Caco-2 (cell line): ENCODE data around the gene KRT15. TPM values are rescaled to one million over a fixed set of nuclear protein-coding genes. Genes with fewer than 3 reads are reported as not detected.

Source experiments
- BruUV-seq: library from RNA; stranded (reverse); fragments of 400-500 nt; replicated peaks from 2 replicates; lab custom pipeline; 2021; lab: Mats Ljungman, UMichigan
- CTCF ChIA-PET: fragments of 300-600 bp; sonication (Branson Sonifier 250); formaldehyde crosslinking; loops from one replicate; lab custom pipeline; 2022; ENCODE audit warnings: antibody characterized with exemption; lab: Charles Lee
- POLR2A ChIA-PET: fragments of 300-600 bp; sonication (Branson Sonifier 250); formaldehyde crosslinking; loops from one replicate; lab custom pipeline; 2022; ENCODE audit warnings: antibody characterized with exemption; lab: Charles Lee
- DNase-seq, 2 experiments: peaks; one replicate each; pipeline versions ENCODE4 v3.0.0 to v3.0.0-alpha.2; 2020 to 2022
- H3K27me3 ChIP-seq: replicated peaks from 2 replicates; pipeline ENCODE4 v1.6.0; 2011; ENCODE audit warnings: low read length; ENCODE audit not compliant: control insufficient read depth, insufficient read depth
- H3K36me3 ChIP-seq: 2 replicates; pipeline ENCODE4 v1.5.1; 2011; ENCODE audit warnings: low read length; ENCODE audit not compliant: control insufficient read depth, insufficient read depth
- H3K4me1 ChIP-seq: fragments of 250-450 bp; sonication (Bioruptor Pico); 2 replicates; pipeline ENCODE4 v1.5.1; 2020; ENCODE audit warnings: mild to moderate bottlenecking
- H3K4me3 ChIP-seq: 2 replicates; pipeline ENCODE4 v1.5.1; 2011; ENCODE audit warnings: low read depth, mild to moderate bottlenecking, control low read depth, low read length
- H3K9me3 ChIP-seq: fragments of 250-450 bp; sonication (Bioruptor Pico); 2 replicates; pipeline ENCODE4 v1.5.1; 2020; ENCODE audit warnings: mild to moderate bottlenecking, moderate library complexity
- H3K27ac Mint-ChIP-seq: one replicate; pipeline ENCODE4 v1.8.0; 2022; ENCODE audit warnings: mixed read lengths; ENCODE audit not compliant: unreplicated experiment
- H3K27me3 Mint-ChIP-seq: one replicate; pipeline ENCODE4 v1.8.0; 2022; ENCODE audit warnings: mixed read lengths; ENCODE audit not compliant: insufficient read depth, unreplicated experiment
- H3K36me3 Mint-ChIP-seq: one replicate; pipeline ENCODE4 v1.8.0; 2022; ENCODE audit warnings: mild to moderate bottlenecking, mixed read lengths; ENCODE audit not compliant: insufficient read depth, unreplicated experiment
- H3K4me1 Mint-ChIP-seq: one replicate; pipeline ENCODE4 v1.8.0; 2022; ENCODE audit warnings: low read depth, mixed read lengths; ENCODE audit not compliant: unreplicated experiment
- H3K4me3 Mint-ChIP-seq: one replicate; pipeline ENCODE4 v1.8.0; 2022; ENCODE audit warnings: mild to moderate bottlenecking, moderate library complexity, mixed read lengths; ENCODE audit not compliant: unreplicated experiment
- H3K9me3 Mint-ChIP-seq: one replicate; pipeline ENCODE4 v1.8.0; 2022; ENCODE audit warnings: mixed read lengths; ENCODE audit not compliant: unreplicated experiment
- intact Hi-C: fragments of 100-400 bp; cut with micrococcal nuclease; formaldehyde crosslinking; loops from one replicate; pipeline ENCODE4 v1.10.0; 2022; ENCODE audit not compliant: unreplicated experiment
- total RNA-seq: library from RNA; stranded (reverse); gene quantifications from 2 replicates; pipeline ENCODE4 v1.2.3, GENCODE V29; 2022
- TF ChIP-seq, protein P1 (sequence below), 2 experiments: fragments of 200-600 bp in 1 of 2; IDR thresholded peaks; 1 replicate in 1 of 2; 2 replicates in 1 of 2; pipeline versions ENCODE4 v1.5.1 to v1.8.0; 2011 to 2022; ENCODE audit warnings: antibody characterized with exemption in 1 of 2, control low read depth in 1 of 2, inconsistent platforms in 1 of 2, low read depth in 1 of 2, low read length in 1 of 2, mild to moderate bottlenecking in 1 of 2, moderate library complexity in 1 of 2; ENCODE audit not compliant: insufficient read depth in 1 of 2, severe bottlenecking in 1 of 2, unreplicated experiment in 1 of 2

The KRT15 gene
- total RNA-seq, 1 experiment from 2014 or later: 5.3 TPM

DNA sequence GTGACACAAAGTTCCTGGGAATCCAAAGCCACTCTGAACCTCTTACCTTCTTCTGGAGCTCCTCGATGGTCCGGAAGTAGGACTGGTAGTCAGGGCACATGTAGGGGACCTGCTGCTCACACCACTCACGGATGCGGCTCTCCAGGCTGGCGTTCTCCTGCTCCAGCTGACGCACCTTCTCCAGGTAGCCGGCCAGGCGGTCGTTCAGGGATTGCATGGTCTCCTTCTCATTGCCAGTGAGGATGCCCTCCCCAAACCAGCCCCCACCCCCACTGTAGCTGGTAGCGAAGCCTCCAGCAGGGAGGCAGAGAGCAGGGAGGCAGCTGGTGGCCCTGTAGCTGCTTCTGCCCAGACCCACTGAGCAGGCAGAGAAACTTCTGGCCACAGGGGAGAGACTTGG, 38.1 kb downstream of the KRT15 start:
- Mint-ChIP-seq H3K27me3 (no peaks in the 10 kb centered on the region), H3K4me1 (peaks cover 11% of the 10 kb centered on the region), H3K9me3 (no peaks in the 10 kb centered on the region), H3K27ac (no peak overlapping the region), H3K4me3 (no peak overlapping the region), H3K36me3 (no peaks in the 10 kb centered on the region)
- ChIA-PET POLR2A (no interaction called here), CTCF (interaction anchor here (0.7 to 1.8 kb wide), 2 partner anchors 63 to 578 kb away, joined by 3 to 4 read pairs; no protein-coding TSS in a partner anchor)
- Histone ChIP-seq H3K9me3 (no peaks in the 10 kb centered on the region), H3K27me3 (no peaks in the 10 kb centered on the region), H3K4me3 (no peak overlapping the region), H3K4me1 (peaks cover 16% of the 10 kb centered on the region), H3K36me3 (no peaks in the 10 kb centered on the region)
- intact Hi-C loops: loop anchor here (5.0 kb wide), 1 partner anchor 63 kb away; no protein-coding TSS in a partner anchor
- DNase-seq: no peak
- BruUV-seq: no TSS peak
- TF ChIP-seq, protein P1, sequence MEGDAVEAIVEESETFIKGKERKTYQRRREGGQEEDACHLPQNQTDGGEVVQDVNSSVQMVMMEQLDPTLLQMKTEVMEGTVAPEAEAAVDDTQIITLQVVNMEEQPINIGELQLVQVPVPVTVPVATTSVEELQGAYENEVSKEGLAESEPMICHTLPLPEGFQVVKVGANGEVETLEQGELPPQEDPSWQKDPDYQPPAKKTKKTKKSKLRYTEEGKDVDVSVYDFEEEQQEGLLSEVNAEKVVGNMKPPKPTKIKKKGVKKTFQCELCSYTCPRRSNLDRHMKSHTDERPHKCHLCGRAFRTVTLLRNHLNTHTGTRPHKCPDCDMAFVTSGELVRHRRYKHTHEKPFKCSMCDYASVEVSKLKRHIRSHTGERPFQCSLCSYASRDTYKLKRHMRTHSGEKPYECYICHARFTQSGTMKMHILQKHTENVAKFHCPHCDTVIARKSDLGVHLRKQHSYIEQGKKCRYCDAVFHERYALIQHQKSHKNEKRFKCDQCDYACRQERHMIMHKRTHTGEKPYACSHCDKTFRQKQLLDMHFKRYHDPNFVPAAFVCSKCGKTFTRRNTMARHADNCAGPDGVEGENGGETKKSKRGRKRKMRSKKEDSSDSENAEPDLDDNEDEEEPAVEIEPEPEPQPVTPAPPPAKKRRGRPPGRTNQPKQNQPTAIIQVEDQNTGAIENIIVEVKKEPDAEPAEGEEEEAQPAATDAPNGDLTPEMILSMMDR (IDR thresholded peaks at IDR 0.05; ENCODE audit: insufficient read depth in 1 of 2, low read depth in 1 of 2, low read length in 1 of 2, severe bottlenecking in 1 of 2, unreplicated experiment in 1 of 2): no peak

DNA sequence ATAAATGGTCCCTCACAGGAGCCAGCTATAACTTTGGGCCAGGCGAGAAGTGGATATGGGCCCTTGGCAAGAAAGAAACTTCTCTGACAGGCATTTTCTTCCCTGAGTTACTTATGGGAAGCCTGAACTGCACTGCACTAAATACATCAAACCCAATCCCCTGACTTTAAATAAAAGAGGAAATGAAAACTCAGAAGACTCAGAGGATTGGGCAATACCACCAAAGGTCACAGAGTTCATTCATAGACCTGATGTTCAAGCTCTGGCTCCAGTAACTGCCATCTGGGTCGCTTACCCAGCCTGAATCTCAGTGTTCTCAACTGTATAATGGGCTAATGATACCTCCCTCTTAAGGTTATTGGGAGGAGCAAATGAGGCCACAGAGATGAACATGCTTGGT, 38.6 kb downstream of the KRT15 start:
- Mint-ChIP-seq H3K27me3 (no peaks in the 10 kb centered on the region), H3K27ac (no peak overlapping the region)

GRCh38 chr17:41478237-41478636, 40.5 kb downstream of the KRT15 start:
- BruUV-seq: no TSS peak
- no peak overlapping the region for H3K27ac Mint-ChIP-seq

More for the DNA sequence above, 38.6 kb downstream of the KRT15 start:
- TF ChIP-seq, protein P1 (IDR thresholded peaks at IDR 0.05; ENCODE audit: insufficient read depth in 1 of 2, low read depth in 1 of 2, low read length in 1 of 2, severe bottlenecking in 1 of 2, unreplicated experiment in 1 of 2): no peak
- Histone ChIP-seq H3K9me3 (no peaks in the 10 kb centered on the region), H3K36me3 (no peaks in the 10 kb centered on the region), H3K4me3 (no peak overlapping the region), H3K4me1 (peaks cover 16% of the 10 kb centered on the region), H3K27me3 (no peaks in the 10 kb centered on the region)
- intact Hi-C loops: loop anchor here (5.0 kb wide), 1 partner anchor 63 kb away; no protein-coding TSS in a partner anchor
- Mint-ChIP-seq H3K36me3 (no peaks in the 10 kb centered on the region), H3K9me3 (no peaks in the 10 kb centered on the region), H3K4me3 (no peak overlapping the region), H3K4me1 (peaks cover 11% of the 10 kb centered on the region)
- POLR2A ChIA-PET: no interaction called here
- CTCF ChIA-PET: interaction anchor here (1.8 kb wide), 1 partner anchor 62 kb away, joined by 4 read pairs; no protein-coding TSS in a partner anchor
- no peak for DNase-seq
- BruUV-seq: no TSS peak

More at GRCh38 chr17:41478237-41478636, 40.5 kb downstream of the KRT15 start:
- H3K4me1 Mint-ChIP-seq: peaks cover 2% of the 10 kb centered on the region
- H3K4me3 ChIP-seq: no peak overlapping the region
- no peaks in the 10 kb centered on the region for H3K27me3 ChIP-seq
- no peaks in the 10 kb centered on the region for H3K36me3 Mint-ChIP-seq
- H3K4me1 ChIP-seq: peaks cover 4% of the 10 kb centered on the region
- POLR2A ChIA-PET: no interaction called here
- no peak for DNase-seq
- CTCF ChIA-PET: interaction anchor here (0.6 to 1.2 kb wide), 2 partner anchors 170 to 188 kb away, joined by 4 read pairs; no protein-coding TSS in a partner anchor
- no peak overlapping the region for H3K4me3 Mint-ChIP-seq
- no peaks in the 10 kb centered on the region for H3K27me3 Mint-ChIP-seq
- H3K36me3 ChIP-seq: no peaks in the 10 kb centered on the region
- intact Hi-C loops: no loop called here
- no peaks in the 10 kb centered on the region for H3K9me3 Mint-ChIP-seq
- H3K9me3 ChIP-seq: no peaks in the 10 kb centered on the region
- TF ChIP-seq, protein P1 (IDR thresholded peaks at IDR 0.05; ENCODE audit: insufficient read depth in 1 of 2, low read depth in 1 of 2, low read length in 1 of 2, severe bottlenecking in 1 of 2, unreplicated experiment in 1 of 2): no peak
